IPS DF 19.7 (cell line): Measurements from ENCODE around the gene PRR33.

Experiments
- DNase-seq: peaks from one replicate; pipeline ENCODE4 v3.0.0-alpha.2; 2013; ENCODE audit warnings: low read depth, low spot score

PRR33 gene

GRCh38 chr11:1928470-1928890 lies 36.8 kb upstream of the PRR33 start:
- no peak for DNase-seq

GRCh38 chr11:1927848-1928469 lies 36.3 kb upstream of the PRR33 start:
- no peak for DNase-seq

- no peak for DNase-seq
Measured at GRCh38 chr11:1927026-1927847, 35.5 kb upstream of the PRR33 start.

- DNase-seq: no peak
Measured at GRCh38 chr11:1926156-1927025, 34.7 kb upstream of the PRR33 start.

GRCh38 chr11:1925373-1926155 lies 33.9 kb upstream of the PRR33 start:
- no peak for DNase-seq

- DNase-seq: no peak
Measured at GRCh38 chr11:1924646-1925372, 33.1 kb upstream of the PRR33 start.

GRCh38 chr11:1924181-1924580 lies 32.5 kb upstream of the PRR33 start:
- DNase-seq: no peak

- no peak for DNase-seq
Measured at GRCh38 chr11:1923201-1923956, 31.7 kb upstream of the PRR33 start.

- DNase-seq: no peak
Measured at GRCh38 chr11:1922481-1923081, 30.9 kb upstream of the PRR33 start.

GRCh38 chr11:1921574-1922141 lies 30.0 kb upstream of the PRR33 start:
- no peak for DNase-seq

- DNase-seq: no peak
Measured at GRCh38 chr11:1920909-1921573, 29.3 kb upstream of the PRR33 start.

- DNase-seq: no peak
Measured at GRCh38 chr11:1920128-1920908, 28.6 kb upstream of the PRR33 start.

GRCh38 chr11:1919391-1920127 lies 27.9 kb upstream of the PRR33 start, which contains the start of gene TNNT3:
TSS of gene TNNT3 (plus strand) at chr11:1919703. CDS start at chr11:1922875, 3,172 bp downstream.
- DNase-seq: no peak

- DNase-seq: no peak
Measured at GRCh38 chr11:1918436-1919315, 27.0 kb upstream of the PRR33 start.

- no peak for DNase-seq
Measured at GRCh38 chr11:1917523-1918435, 26.1 kb upstream of the PRR33 start.
